ENCODE measurements around the gene TSHZ2. TPM values are rescaled to one million over a fixed set of nuclear protein-coding genes. Genes with fewer than 3 reads are reported as not detected.
"Not testable (repeated sequence)": the region's sequence is repeated elsewhere in the genome, so short reads cannot be mapped to it uniquely, and the experiment has no call there.

Gene TSHZ2
- polyA plus RNA-seq, 1 donor from 2014 or later, result 0.73 TPM

- H3K4me3 Mint-ChIP-seq, result no peak overlapping the region
- H3K27me3 Mint-ChIP-seq, result no peaks in the 10 kb centered on the region
- H3K27ac Mint-ChIP-seq, result no peak overlapping the region
- H3K9me3 Mint-ChIP-seq, result no peaks in the 10 kb centered on the region
- H3K36me3 Mint-ChIP-seq, result no peaks in the 10 kb centered on the region
- peaks cover 0 to 6% (median 5%) of the 10 kb centered on the region in 3 donors for H3K4me1 Mint-ChIP-seq
These were observed 108.5 kb downstream of the TSHZ2 start for GRCh38 chr20:53080687-53080962.

- Mint-ChIP-seq H3K36me3 (no peaks in the 10 kb centered on the region), H3K4me3 (no peak overlapping the region), H3K27ac (no peak overlapping the region), H3K27me3 (no peaks in the 10 kb centered on the region), H3K4me1 (peaks cover 4 to 10% (median 10%) of the 10 kb centered on the region in 3 donors), H3K9me3 (no peaks in the 10 kb centered on the region)
These were observed 109.1 kb downstream of the TSHZ2 start for GRCh38 chr20:53080969-53081871.

DNA sequence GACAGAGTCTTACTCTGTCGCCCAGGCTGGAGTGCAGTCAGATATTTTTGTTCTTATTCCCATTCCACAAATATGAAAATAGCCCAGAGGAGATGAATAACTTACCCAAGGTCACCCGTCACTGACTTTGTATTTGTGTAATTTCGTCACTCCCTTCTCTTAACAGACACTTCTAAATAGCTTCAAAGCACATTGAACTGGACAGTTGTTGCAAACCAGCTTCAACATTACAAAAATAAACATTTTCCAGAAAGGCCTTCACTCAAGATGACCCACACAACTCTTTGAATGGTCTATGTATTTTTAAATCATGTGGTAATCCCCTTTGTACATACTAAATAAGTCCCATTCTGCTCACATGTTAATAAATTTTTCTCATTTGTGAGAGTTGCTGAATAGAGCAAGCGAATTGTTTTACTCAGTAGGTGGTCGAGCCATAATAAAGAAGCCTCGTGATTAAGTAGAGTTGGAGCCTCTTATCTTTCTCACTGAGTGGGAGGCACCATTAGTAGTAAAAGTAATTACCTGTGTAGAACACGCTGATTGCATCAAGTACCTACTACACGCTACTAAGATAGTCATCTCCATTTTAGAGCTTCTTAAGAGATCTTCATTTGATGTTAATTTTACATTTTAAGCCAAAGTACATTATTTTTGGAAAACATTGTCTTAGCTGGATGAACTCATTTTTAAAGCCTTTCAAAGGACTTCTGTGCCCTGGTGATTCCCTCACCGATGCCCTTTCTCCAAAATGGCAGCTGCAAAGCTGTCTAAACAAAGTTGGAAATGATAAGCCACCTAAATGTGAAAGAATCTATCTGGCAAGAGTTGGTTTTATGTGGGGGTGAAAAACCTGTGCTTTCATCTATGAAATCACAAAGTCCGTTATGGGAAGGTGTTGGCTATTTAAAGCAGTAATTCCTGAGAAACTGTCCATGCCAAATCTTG, 110.0 kb downstream of the TSHZ2 start:
- H3K36me3 Mint-ChIP-seq, result no peaks in the 10 kb centered on the region
- peaks cover 4 to 10% (median 10%) of the 10 kb centered on the region in 3 donors for H3K4me1 Mint-ChIP-seq
- H3K27ac Mint-ChIP-seq, result no peak overlapping the region
- no peaks in the 10 kb centered on the region for H3K9me3 Mint-ChIP-seq
- no peak overlapping the region for H3K4me3 Mint-ChIP-seq
- H3K27me3 Mint-ChIP-seq, result no peaks in the 10 kb centered on the region

- H3K9me3 Mint-ChIP-seq, result peaks cover 0 to 4% (median 0%) of the 10 kb centered on the region in 3 donors
These were observed 111.3 kb downstream of the TSHZ2 start for GRCh38 chr20:53083411-53083810.

GRCh38 chr20:53084408-53084997, 112.3 kb downstream of the TSHZ2 start:
- Mint-ChIP-seq H3K9me3 (peaks cover 0 to 4% (median 0%) of the 10 kb centered on the region in 3 donors), H3K4me1 (peaks cover 4 to 10% (median 10%) of the 10 kb centered on the region in 3 donors), H3K27ac (no peak overlapping the region), H3K4me3 (no peak overlapping the region), H3K27me3 (peaks cover 2% of the 10 kb centered on the region), H3K36me3 (no peaks in the 10 kb centered on the region)

More at GRCh38 chr20:53083411-53083810, 111.3 kb downstream of the TSHZ2 start:
- Mint-ChIP-seq H3K4me1 (peaks cover 4 to 10% (median 10%) of the 10 kb centered on the region in 3 donors), H3K27ac (no peak overlapping the region), H3K36me3 (no peaks in the 10 kb centered on the region), H3K27me3 (no peaks in the 10 kb centered on the region), H3K4me3 (no peak overlapping the region)

GRCh38 chr20:53085720-53086119, 113.6 kb downstream of the TSHZ2 start:
- H3K36me3 Mint-ChIP-seq, result no peaks in the 10 kb centered on the region
- H3K4me1 Mint-ChIP-seq, result peaks cover 4 to 10% (median 10%) of the 10 kb centered on the region in 3 donors
- H3K4me3 Mint-ChIP-seq, result peak overlapping the region in 1 of 4 donors; percentile 14
- peaks cover 2% of the 10 kb centered on the region for H3K27me3 Mint-ChIP-seq
- H3K9me3 Mint-ChIP-seq, result peaks cover 0 to 4% (median 0%) of the 10 kb centered on the region in 3 donors
- H3K27ac Mint-ChIP-seq, result peak overlapping the region in 1 of 3 donors; percentile 54

DNA sequence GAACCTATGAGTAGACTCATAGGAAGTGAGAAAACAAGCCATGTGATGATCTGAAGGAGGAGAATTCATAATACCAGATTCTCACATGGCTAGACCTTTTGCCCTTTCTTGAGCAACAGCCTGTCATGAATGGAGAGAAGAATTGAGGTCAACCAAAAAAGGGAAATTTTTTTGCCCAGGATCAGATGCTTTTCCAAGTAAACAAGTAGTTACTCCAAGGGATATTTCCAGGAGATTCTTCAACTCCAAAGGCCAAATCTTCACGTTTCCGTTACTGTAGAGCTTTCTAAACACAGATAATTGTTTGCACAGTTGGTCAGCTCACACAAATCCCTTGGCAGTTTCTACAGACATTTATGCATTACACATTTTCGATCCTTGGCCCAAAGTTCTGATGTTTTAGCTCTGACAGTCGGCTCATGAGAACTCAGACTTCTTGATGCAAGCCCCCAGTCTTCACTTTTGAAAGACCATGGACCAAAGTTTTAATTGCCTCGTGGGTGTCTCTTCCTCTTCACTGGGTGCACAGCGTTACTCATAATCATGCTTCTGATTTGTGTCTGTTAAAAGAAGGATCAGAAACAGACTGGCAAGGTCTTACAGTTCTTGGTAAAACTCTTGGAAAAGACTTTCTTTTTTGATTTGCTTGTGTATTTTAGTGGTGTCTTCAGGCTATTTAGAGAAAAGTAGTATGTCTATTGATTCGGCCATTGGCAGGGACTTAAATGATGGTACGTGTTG, 115.0 kb downstream of the TSHZ2 start:
- peaks cover 2% of the 10 kb centered on the region for H3K27me3 Mint-ChIP-seq
- H3K27ac Mint-ChIP-seq, result peak overlapping the region in 1 of 3 donors; percentile 5
- no peaks in the 10 kb centered on the region for H3K36me3 Mint-ChIP-seq
- peaks cover 4 to 7% (median 6%) of the 10 kb centered on the region in 3 donors for H3K4me1 Mint-ChIP-seq
- H3K4me3 Mint-ChIP-seq, result no peak overlapping the region
- H3K9me3 Mint-ChIP-seq, result peaks cover 0 to 4% (median 0%) of the 10 kb centered on the region in 3 donors

GRCh38 chr20:53088786-53089185, 116.6 kb downstream of the TSHZ2 start:
- Mint-ChIP-seq H3K4me1 (peaks cover 4 to 7% (median 6%) of the 10 kb centered on the region in 3 donors), H3K36me3 (no peaks in the 10 kb centered on the region), H3K27ac (no peak overlapping the region), H3K27me3 (peaks cover 2% of the 10 kb centered on the region), H3K9me3 (peaks cover 0 to 4% (median 0%) of the 10 kb centered on the region in 3 donors), H3K4me3 (no peak overlapping the region)

GRCh38 chr20:53089851-53090250, 117.7 kb downstream of the TSHZ2 start:
- not testable (repeated sequence) for H3K27ac Mint-ChIP-seq, H3K27me3 Mint-ChIP-seq, H3K9me3 Mint-ChIP-seq, H3K36me3 Mint-ChIP-seq, H3K4me1 Mint-ChIP-seq, H3K4me3 Mint-ChIP-seq

DNA sequence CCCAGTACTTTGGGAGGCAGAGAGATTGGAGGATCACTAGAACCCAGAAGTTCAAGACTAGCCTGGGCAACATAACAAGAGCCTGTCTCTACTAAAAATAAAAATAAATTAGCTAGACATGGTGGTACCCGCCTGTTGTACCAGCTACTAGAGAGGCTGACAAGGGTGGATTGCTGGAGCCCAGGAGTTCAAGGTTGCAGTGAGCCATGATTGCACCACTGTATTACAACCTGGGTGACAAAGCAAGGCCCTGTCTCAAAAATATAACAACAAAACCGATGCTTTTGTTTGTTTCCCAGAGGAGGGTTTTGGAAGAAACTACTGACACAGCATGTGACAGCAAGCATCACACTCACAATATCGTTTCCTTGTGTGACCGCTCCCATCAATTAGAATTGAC, 119.6 kb downstream of the TSHZ2 start:
- Mint-ChIP-seq H3K27ac (no peak overlapping the region), H3K9me3 (peaks cover 0 to 4% (median 0%) of the 10 kb centered on the region in 3 donors), H3K27me3 (peaks cover 2% of the 10 kb centered on the region), H3K36me3 (no peaks in the 10 kb centered on the region), H3K4me1 (no peaks in the 10 kb centered on the region), H3K4me3 (no peak overlapping the region)

- no peak overlapping the region for H3K4me3 Mint-ChIP-seq
- H3K27ac Mint-ChIP-seq, result no peak overlapping the region
- H3K36me3 Mint-ChIP-seq, result no peaks in the 10 kb centered on the region
- no peaks in the 10 kb centered on the region for H3K4me1 Mint-ChIP-seq
- H3K27me3 Mint-ChIP-seq, result peaks cover 2% of the 10 kb centered on the region
- H3K9me3 Mint-ChIP-seq, result no peaks in the 10 kb centered on the region
These were observed 120.7 kb downstream of the TSHZ2 start for GRCh38 chr20:53092772-53093300.

GRCh38 chr20:53097371-53097770, 125.2 kb downstream of the TSHZ2 start:
- peaks cover 3 to 5% (median 5%) of the 10 kb centered on the region in 3 donors for H3K4me1 Mint-ChIP-seq
- H3K27me3 Mint-ChIP-seq, result no peaks in the 10 kb centered on the region
- H3K9me3 Mint-ChIP-seq, result peaks cover 0 to 5% (median 0%) of the 10 kb centered on the region in 3 donors
- no peaks in the 10 kb centered on the region for H3K36me3 Mint-ChIP-seq
- H3K4me3 Mint-ChIP-seq, result no peak overlapping the region
- H3K27ac Mint-ChIP-seq, result no peak overlapping the region

DNA sequence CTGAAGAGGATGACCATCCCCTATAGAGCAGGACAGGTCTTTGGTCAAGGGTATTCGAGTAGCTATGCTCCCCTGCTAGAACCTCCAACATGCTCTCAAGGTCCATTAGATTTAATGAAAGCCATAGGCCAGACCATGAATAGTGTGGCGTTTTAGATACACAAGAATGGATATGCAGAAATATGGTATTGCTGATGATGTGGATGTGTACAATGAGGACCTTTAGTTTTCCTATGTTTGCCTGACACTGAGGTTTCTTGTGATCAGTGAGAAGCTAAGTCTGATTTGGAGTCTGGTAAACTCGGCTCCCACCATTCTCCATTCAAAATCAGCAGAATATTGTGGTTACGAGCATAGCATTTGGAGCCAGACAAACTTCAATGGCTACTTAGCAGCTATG, 125.6 kb downstream of the TSHZ2 start:
- Mint-ChIP-seq H3K27ac (no peak overlapping the region), H3K27me3 (no peaks in the 10 kb centered on the region), H3K4me1 (peaks cover 3 to 8% (median 6%) of the 10 kb centered on the region in 3 donors), H3K36me3 (no peaks in the 10 kb centered on the region), H3K9me3 (peaks cover 0 to 5% (median 0%) of the 10 kb centered on the region in 3 donors), H3K4me3 (no peak overlapping the region)

GRCh38 chr20:53098621-53099020, 126.5 kb downstream of the TSHZ2 start:
- H3K27ac Mint-ChIP-seq, result no peak overlapping the region
- H3K36me3 Mint-ChIP-seq, result no peaks in the 10 kb centered on the region
- H3K4me3 Mint-ChIP-seq, result no peak overlapping the region
- H3K27me3 Mint-ChIP-seq, result no peaks in the 10 kb centered on the region
- peaks cover 9 to 15% (median 14%) of the 10 kb centered on the region in 3 donors for H3K4me1 Mint-ChIP-seq
- H3K9me3 Mint-ChIP-seq, result peaks cover 0 to 5% (median 0%) of the 10 kb centered on the region in 3 donors
